COLO829 (cell line): Measurements from ENCODE around the gene DLG1.
"Not testable (repeated sequence)": the region's sequence is repeated elsewhere in the genome, so short reads cannot be mapped to it uniquely, and the experiment has no call there.

Experiments
- DNase-seq: peaks from one replicate; pipeline ENCODE4 v3.0.0; 2012; ENCODE audit warnings: low spot score

The DLG1 gene

GRCh38 chr3:197093871-197094270 is 204.5 kb downstream of the DLG1 start:
- no peak for DNase-seq

GRCh38 chr3:197088370-197088769 is 210.0 kb downstream of the DLG1 start:
- DNase-seq: no peak

GRCh38 chr3:197085137-197085536 is 213.3 kb downstream of the DLG1 start:
- no peak for DNase-seq

- DNase-seq: no peak
Measured at GRCh38 chr3:197083486-197083885, 214.9 kb downstream of the DLG1 start.

- DNase-seq: no peak
Measured at GRCh38 chr3:197082871-197083270, 215.5 kb downstream of the DLG1 start.

GRCh38 chr3:197080344-197080743 is 218.1 kb downstream of the DLG1 start:
- DNase-seq: no peak

- no peak for DNase-seq
Measured at GRCh38 chr3:197076415-197076814, 222.0 kb downstream of the DLG1 start.

- DNase-seq: no peak
Measured at GRCh38 chr3:197068077-197068476, 230.3 kb downstream of the DLG1 start.

GRCh38 chr3:197064771-197065170 is 233.6 kb downstream of the DLG1 start:
- DNase-seq: no peak

GRCh38 chr3:197062446-197062845 is 236.0 kb downstream of the DLG1 start:
- no peak for DNase-seq

- not testable (repeated sequence) for DNase-seq
Measured at GRCh38 chr3:197051637-197052036, 246.8 kb downstream of the DLG1 start.

- no peak for DNase-seq
Measured at GRCh38 chr3:197050511-197050910, 247.9 kb downstream of the DLG1 start.

- DNase-seq: no peak
Measured at GRCh38 chr3:197042539-197042938, 255.9 kb downstream of the DLG1 start.

- no peak for DNase-seq
Measured at GRCh38 chr3:197041875-197042488, 256.4 kb downstream of the DLG1 start.

- DNase-seq: no peak
Measured at GRCh38 chr3:197040658-197041057, 257.8 kb downstream of the DLG1 start.

- no peak for DNase-seq
Measured at GRCh38 chr3:197038679-197039462, 259.5 kb downstream of the DLG1 start.

- DNase-seq: no peak
Measured at GRCh38 chr3:197035577-197035976, 262.8 kb downstream of the DLG1 start.

GRCh38 chr3:197034778-197035177 is 263.6 kb downstream of the DLG1 start:
- not testable (repeated sequence) for DNase-seq

GRCh38 chr3:197033764-197034163 is 264.6 kb downstream of the DLG1 start:
- DNase-seq: not testable (repeated sequence)

GRCh38 chr3:197031315-197032285 is 266.8 kb downstream of the DLG1 start:
- peak; percentile 98 for DNase-seq

- DNase-seq: no peak
Measured at GRCh38 chr3:197030379-197031314, 267.8 kb downstream of the DLG1 start.
